Measurements from ENCODE around the gene DNM2. TPM values are rescaled to one million over a fixed set of nuclear protein-coding genes. Genes with fewer than 3 reads are reported as not detected.

DNM2 gene
- total and polyA plus RNA-seq, 7 donors = 70.6 to 149 (median 122) TPM

GRCh38 chr19:10805065-10805757 lies 87.3 kb downstream of the DNM2 start:
- Histone ChIP-seq H3K27me3 (ENCODE audit: insufficient read depth in 3 of 3, low read length in 2 of 3) (no peaks in the 10 kb centered on the region), H3K9me3 (no peaks in the 10 kb centered on the region), H3K27ac (no peak overlapping the region), H3K36me3 (ENCODE audit: insufficient read depth in 1 of 2, low read depth in 1 of 2) (peaks cover 5 to 94% of the 10 kb centered on the region in 2 donors), H3K4me3 (no peak overlapping the region), H3K4me1 (no peaks in the 10 kb centered on the region)
- ATAC-seq (no peak), DNase-seq (no peak)
- WGBS, 3 donors = 89 to 92% (median 90%) methylated on average over 11 of the region's 11 CpGs
- no peak for TF ChIP-seq CTCF (IDR thresholded peaks at IDR 0.05)
- intact Hi-C loops (cut with DNase I) = no loop called here

GRCh38 chr19:10805758-10806247 lies 87.9 kb downstream of the DNM2 start:
- H3K27ac ChIP-seq = no peak overlapping the region
- WGBS, 3 donors = 86 to 90% (median 88%) methylated on average over 11 of the region's 11 CpGs
- no peak overlapping the region for H3K4me3 ChIP-seq
- H3K9me3 ChIP-seq = no peaks in the 10 kb centered on the region
- peaks cover 5 to 94% of the 10 kb centered on the region in 2 donors for H3K36me3 ChIP-seq (ENCODE audit: insufficient read depth in 1 of 2, low read depth in 1 of 2)
- TF ChIP-seq CTCF (IDR thresholded peaks at IDR 0.05) = no peak
- H3K4me1 ChIP-seq = no peaks in the 10 kb centered on the region
- intact Hi-C loops (cut with DNase I) = no loop called here
- DNase-seq (no peak), ATAC-seq (no peak)
- H3K27me3 ChIP-seq (ENCODE audit: insufficient read depth in 3 of 3, low read length in 2 of 3) = no peaks in the 10 kb centered on the region

- no peak for TF ChIP-seq CTCF (IDR thresholded peaks at IDR 0.05)
- WGBS, 3 donors = 85 to 88% (median 85%) methylated on average over 10 of the region's 10 CpGs
- peaks cover 0 to 92% of the 10 kb centered on the region in 2 donors for H3K36me3 ChIP-seq (ENCODE audit: insufficient read depth in 1 of 2, low read depth in 1 of 2)
- ATAC-seq = peak in 1 of 4 donors; percentile 23
- intact Hi-C loops (cut with DNase I) = no loop called here
- H3K27me3 ChIP-seq (ENCODE audit: insufficient read depth in 3 of 3, low read length in 2 of 3) = no peaks in the 10 kb centered on the region
- H3K4me3 ChIP-seq = no peak overlapping the region
- no peaks in the 10 kb centered on the region for H3K9me3 ChIP-seq
- no peaks in the 10 kb centered on the region for H3K4me1 ChIP-seq
- H3K27ac ChIP-seq = no peak overlapping the region
- DNase-seq = no peak
These were observed 91.2 kb downstream of the DNM2 start for GRCh38 chr19:10808937-10809649.

- no peaks in the 10 kb centered on the region for H3K9me3 ChIP-seq
- 85 to 92% (median 86%) methylated on average over 15 of the region's 15 CpGs for WGBS, 3 donors
- peaks cover 0 to 92% of the 10 kb centered on the region in 2 donors for H3K36me3 ChIP-seq (ENCODE audit: insufficient read depth in 1 of 2, low read depth in 1 of 2)
- no peak for TF ChIP-seq CTCF (IDR thresholded peaks at IDR 0.05)
- H3K27me3 ChIP-seq (ENCODE audit: insufficient read depth in 3 of 3, low read length in 2 of 3) = no peaks in the 10 kb centered on the region
- H3K4me1 ChIP-seq = no peaks in the 10 kb centered on the region
- ATAC-seq = no peak
- intact Hi-C loops (cut with DNase I) = no loop called here
- H3K4me3 ChIP-seq = no peak overlapping the region
- DNase-seq = no peak
- no peak overlapping the region for H3K27ac ChIP-seq
These were observed 91.9 kb downstream of the DNM2 start for GRCh38 chr19:10809651-10810285.
